Keratinocyte (primary cell): ENCODE results near the gene GNAT3.

ENCODE experiments used
- EZH2 ChIP-seq: IDR thresholded peaks from one replicate; pipeline ENCODE4 v1.6.1; 2012; ENCODE audit warnings: inconsistent platforms, mild to moderate bottlenecking, low read length, moderate library complexity
- TF ChIP-seq, protein P1 (sequence below), 3 experiments: IDR thresholded peaks in 1 of 3; conservative IDR thresholded peaks in 1 of 3; optimal IDR thresholded peaks in 1 of 3; 2 replicates in 2 of 3; 3 replicates in 1 of 3; pipeline versions ENCODE3 to v1.5.1; 2011; ENCODE audit warnings: low read length in 3 of 3, mild to moderate bottlenecking in 3 of 3, moderate library complexity in 2 of 3, control low read depth in 1 of 3, inconsistent platforms in 1 of 3; ENCODE audit not compliant: insufficient read depth in 2 of 3; ENCODE audit errors: extremely low read depth in 1 of 3

DNA sequence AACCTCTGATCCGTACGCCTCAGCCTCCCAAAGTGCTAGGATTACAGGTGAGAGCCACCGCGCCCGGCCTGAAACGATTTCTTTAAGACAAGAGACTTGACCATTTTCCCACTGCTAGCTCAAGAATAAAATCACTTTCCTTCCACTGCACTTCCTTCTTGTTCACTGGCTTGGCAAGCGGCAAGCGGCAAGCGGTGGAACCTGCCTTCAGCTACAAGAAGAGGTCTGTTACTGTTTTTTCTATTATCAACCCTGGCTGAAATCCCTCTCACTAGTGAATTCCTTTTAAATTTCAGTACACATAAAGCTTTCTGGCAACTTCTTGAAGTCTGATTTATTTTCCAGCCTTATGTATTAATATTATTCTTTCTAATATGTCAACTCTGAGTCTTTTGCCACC is 12.8 kb upstream of the GNAT3 start:
- TF ChIP-seq, protein P1, sequence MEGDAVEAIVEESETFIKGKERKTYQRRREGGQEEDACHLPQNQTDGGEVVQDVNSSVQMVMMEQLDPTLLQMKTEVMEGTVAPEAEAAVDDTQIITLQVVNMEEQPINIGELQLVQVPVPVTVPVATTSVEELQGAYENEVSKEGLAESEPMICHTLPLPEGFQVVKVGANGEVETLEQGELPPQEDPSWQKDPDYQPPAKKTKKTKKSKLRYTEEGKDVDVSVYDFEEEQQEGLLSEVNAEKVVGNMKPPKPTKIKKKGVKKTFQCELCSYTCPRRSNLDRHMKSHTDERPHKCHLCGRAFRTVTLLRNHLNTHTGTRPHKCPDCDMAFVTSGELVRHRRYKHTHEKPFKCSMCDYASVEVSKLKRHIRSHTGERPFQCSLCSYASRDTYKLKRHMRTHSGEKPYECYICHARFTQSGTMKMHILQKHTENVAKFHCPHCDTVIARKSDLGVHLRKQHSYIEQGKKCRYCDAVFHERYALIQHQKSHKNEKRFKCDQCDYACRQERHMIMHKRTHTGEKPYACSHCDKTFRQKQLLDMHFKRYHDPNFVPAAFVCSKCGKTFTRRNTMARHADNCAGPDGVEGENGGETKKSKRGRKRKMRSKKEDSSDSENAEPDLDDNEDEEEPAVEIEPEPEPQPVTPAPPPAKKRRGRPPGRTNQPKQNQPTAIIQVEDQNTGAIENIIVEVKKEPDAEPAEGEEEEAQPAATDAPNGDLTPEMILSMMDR (optimal IDR thresholded peaks at IDR 0.05 in 1 of 3, IDR thresholded peaks at IDR 0.05 in 1 of 3, conservative IDR thresholded peaks at IDR 0.05 in 1 of 3; ENCODE audit: extremely low read depth in 1 of 3, insufficient read depth in 2 of 3, low read length in 3 of 3): no peak
- TF ChIP-seq EZH2: no peak
